Measurements from ENCODE around the gene MYO18A.
"Not testable (repeated sequence)": the region's sequence is repeated elsewhere in the genome, so short reads cannot be mapped to it uniquely, and the experiment has no call there.

MYO18A gene

DNA sequence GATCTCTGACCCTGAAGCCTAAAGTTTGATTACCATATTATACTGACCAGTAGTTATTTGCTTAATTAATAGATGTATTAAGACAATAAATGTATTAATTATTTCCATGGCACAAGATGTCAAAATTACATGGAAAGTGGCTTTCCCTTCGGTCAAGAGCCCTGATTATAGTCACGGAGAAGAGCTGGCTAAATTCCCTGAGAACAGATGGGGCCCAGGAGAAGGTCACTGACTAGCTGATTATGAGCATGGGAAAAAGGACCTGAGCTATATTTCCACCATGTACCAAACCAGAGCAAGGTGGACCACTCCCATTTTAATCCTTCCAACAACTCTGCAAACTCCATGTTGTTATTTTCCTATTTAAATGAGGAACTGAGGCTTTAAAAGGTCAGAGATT, 12.9 kb upstream of the MYO18A start:
- DNase-seq (ENCODE audit: low read depth): no peak

DNA sequence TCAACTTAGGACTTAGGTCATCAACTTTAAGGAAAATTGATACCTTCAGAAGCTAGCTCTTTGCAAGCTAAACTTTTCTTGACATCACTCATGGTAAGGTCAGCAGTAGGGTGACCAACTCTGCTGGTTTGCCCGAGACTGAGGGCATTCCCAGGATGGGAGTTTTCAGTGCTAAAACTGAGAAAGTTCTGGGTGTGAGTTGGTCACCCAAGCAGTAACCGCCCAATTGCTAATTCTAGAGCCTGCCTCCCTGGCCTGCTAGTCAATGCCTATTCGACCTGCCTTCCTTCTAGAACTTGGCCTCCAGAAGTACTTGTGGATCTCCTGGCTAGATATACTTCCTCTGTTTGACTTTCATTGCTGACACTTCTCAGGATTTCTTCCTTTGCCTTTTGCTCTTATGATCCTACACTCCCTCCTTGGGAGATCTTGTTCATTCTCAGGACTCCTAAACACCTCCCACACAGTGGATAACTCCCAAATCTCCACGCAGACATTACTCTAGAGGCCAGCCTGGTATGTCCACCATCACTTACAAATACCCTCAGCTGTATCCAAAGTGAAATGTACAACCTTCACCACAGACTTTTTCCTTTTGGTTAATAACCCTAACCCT, 10.5 kb upstream of the MYO18A start:
- DNase-seq (ENCODE audit: low read depth): no peak

DNA sequence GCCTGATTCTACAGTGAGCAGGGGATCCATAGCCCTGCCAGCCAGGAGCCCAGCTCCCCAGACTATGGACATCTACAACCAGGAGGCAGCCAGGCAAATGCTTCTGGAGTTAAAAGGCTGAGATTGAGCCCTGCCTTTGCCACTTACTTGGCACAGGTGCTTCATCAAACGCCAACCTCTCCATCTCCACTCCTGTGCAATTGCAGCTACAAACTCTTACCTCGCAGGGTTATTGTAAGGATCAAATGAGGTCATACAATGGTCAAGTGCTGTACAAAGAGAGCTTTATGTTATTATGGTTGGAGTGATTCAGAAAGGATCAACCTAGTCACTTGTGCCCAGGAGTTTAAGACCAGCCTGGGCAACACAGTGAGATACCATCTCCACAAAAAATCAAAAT, 9.8 kb upstream of the MYO18A start:
- no peak for DNase-seq (ENCODE audit: low read depth)

DNA sequence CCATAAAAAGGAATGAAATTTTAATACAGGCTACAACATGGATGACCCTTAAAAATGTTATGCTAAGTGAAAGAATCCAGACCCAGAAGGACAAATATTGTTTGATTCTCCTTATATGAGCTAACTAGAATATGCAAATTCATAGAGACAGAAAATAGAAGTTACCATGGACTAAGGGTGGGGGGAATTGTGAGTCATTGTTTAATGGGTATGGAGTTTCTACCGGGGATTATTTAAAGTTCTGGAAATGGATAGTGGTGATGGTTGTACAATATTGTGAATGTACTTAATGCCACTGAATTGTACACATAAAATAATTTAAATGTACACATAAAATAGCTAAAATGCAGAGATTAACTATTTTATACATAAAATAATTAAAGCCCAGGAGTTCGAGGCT, 9.2 kb upstream of the MYO18A start:
- DNase-seq (ENCODE audit: low read depth): no peak

DNA sequence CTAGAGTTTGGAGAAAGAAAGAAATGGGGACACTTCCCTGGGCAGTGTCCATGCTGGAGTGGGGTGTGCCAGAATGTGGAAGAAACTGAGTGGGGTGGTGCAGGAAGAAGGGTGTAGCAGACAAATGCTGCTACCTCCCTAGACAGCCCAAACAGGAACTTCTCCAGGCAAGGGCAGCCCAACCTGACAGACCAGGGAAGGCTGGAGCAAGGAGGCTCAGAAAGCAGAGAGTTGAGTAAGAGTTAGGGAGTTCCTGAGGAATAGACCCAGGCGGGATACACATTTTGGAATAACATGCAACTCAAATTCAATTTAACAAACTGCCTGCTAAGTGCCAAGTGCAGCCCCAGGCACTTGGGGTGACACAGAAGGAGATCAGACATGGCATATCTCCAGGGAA, 1.0 kb upstream of the MYO18A start:
- DNase-seq (ENCODE audit: low read depth): no peak

DNA sequence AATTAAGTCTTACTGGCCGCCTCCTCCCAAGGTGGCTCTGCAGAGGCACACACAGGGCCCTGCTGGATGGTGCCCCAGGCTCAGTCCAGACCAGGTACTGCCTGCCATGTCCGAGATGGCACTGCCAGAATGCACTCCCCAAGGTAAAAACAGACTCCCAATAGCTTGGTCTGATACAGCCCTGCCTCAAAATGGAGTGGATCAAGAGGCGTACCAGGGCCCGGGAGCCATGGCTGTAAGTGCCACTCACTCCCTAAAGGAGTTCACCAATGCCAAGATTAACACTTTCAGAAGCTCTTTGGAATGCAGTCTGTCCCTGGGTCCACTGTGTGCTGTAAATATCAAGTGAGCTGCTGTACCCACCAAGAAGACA, 576 bp upstream of the MYO18A start:
- DNase-seq (ENCODE audit: low read depth): no peak

DNA sequence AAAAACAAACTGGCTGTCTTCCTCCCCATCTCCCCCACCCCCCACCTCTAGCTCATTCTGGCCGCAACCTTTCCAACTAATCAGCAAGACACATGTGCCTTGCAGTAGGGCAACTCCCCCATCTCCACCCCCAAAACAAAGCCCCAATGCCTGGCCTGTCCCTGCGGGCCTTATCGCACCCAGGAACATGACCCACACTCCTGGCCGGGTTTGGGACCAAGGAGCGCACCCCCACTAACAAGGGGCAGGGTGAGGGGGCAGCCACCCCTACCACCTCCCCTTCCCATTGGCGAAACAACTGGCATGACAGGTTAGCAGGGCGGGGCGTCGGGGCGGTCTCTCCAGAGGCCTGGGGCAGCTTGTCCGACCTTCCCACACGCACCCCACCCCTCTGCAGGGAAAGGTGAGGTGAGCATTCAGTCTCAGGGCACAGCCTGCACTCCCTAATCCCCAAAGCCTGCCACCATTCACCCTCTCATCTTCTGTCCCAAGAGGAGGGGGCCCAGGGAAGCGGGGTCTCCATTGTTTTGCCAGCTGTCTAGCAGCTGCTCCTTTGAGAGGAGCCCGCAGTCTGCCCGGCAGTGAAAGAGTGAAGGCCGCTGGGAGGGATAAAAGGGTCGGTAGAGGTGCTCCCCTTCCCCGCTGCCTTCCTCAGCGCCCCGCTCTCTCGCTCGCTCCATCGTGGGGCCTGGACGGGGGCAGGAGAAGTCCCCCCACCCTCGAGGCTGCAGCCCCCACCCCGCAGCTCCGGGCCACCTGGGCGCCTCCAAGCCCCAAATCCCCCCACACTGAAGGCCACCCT, 765 bp downstream of the MYO18A start:
- no peak for DNase-seq (ENCODE audit: low read depth)

DNA sequence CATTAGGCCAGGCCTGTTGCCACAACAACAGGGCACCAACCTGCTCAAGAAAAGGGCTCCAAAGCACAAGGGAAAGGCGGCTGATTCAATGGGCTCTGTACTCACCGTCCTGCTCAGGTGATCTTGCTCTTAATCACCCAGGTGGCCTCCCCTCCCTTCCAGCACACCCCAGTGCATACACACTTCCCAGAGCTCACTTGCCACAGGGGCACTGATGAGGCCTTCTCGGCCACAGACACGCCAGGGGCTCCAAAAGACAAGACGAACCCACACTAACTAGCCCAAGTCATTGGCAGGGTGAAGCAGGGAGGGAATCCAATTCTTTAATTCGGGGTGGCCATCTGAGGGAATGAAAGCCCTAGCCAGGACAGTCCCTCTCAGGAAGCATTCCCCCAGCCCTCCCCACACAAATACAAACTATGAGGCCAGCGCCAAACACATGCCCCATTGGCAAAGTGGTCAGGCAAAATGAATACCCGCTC, 1.4 kb downstream of the MYO18A start:
- no peak for DNase-seq (ENCODE audit: low read depth)

DNA sequence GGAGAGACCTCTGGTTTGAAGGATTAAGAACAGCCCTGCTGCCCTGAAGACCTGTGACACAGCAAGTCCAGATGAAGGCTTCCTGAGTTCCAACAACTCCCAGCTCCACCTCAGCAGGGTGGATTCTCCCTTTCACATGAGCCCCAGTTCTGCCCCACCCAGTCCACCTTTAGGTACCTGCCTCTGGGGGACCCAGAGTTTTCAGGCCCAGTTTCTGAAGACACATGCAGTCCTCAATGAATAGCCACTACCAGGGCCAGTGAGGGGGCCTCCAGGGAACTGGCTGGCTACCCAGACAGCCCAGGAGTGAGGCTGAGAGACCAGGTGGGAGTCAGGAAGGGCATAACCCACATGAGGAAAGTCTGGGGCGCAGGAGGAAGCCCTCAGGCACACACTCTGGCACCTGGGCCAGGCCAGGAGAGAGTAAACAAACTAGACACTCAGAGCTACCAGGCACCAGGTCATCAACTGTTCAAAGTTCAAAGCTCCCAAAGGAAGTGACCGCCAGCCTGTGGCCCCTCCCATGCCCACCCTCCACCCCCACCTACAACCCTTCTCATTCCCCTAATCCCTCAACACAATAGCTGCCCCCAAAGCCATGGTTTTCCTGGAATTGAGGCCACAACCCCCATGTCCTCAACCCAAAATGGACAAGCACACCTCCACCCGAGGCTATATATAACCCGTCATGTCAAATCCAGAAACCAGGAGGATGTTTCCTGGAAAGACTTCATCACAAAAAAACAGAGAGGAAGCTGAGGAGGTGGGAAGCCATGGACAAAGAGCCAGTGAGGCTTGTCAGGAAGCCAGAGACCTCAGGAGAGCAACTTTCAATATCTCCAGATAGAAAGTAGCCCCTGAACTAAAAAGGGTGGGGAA, 2.1 kb downstream of the MYO18A start:
- no peak for DNase-seq (ENCODE audit: low read depth)

DNA sequence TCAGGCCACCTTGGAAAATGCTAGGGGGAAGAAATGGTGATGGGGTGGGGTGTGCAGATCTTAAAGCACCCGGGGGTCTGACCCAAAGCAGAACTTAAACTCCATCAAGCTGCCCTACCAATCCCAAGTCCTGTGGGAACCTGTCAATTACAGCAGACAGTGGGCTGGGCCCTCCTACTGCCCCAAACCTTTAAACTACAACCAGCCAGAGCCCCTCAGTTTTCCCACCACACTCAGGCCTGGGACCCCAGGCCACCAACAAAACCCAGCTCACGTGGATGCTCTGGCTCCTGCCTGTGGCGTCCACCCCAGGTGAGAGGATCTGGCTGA, 2.7 kb downstream of the MYO18A start:
- no peak for DNase-seq (ENCODE audit: low read depth)

DNA sequence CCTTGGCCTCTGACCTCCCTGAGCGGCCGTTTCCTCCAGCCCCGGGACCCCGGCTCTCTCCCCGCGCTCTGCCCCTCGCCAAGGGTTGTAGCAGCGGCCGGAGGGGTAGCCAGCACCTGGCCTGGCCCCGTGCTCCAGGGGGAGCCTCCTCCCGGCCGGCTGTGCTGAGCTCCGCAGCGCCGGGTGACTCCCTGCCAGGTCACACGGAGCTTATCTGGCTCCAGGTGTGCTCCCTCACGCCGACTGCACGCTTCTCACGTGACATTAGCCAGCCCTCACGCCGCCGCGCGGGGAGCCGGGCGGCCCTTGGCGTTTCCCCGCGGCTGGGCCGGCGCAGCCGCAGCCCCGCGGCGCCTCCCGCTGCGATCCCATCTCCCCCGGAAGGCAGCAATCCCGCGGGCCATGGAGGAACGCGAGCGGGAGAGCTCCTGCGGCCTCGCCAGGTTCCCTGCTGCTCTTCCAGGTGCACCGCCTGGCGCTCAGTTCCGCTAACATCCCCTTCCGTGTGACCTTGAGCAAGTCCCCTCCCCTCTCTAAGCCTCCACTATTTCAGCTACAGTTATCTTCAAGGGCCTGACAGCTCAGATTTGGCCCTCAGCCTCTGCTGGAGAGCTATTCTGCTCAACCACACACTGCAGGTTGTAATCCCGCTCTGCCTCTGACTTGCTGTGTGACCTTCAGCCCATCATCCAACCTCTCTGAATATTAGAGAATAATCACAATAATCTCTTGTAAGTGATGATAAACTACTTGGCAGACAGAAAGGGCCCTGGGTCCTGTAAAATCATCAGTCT, 3.4 kb downstream of the MYO18A start:
- peak; percentile 7 for DNase-seq (ENCODE audit: low read depth)

DNA sequence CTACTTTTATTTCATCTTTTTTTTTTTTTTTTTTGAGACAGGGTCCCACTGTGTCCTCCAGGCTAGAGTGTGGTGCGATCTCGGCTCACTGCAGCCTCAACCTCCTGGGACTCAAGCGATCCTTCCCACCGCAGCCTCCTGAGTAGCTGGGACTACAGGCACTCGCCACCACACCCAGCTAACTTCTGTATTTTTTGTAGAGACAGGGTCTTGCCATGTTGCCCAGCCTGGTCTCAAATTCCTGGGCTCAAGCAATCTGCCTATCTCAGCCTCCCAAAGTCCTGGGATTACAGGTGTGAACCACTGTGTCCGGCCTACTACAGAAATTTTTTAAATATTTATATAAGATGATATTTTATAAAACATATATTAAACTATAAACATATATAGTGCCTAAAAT, 4.8 kb downstream of the MYO18A start:
- DNase-seq (ENCODE audit: low read depth): no peak

DNA sequence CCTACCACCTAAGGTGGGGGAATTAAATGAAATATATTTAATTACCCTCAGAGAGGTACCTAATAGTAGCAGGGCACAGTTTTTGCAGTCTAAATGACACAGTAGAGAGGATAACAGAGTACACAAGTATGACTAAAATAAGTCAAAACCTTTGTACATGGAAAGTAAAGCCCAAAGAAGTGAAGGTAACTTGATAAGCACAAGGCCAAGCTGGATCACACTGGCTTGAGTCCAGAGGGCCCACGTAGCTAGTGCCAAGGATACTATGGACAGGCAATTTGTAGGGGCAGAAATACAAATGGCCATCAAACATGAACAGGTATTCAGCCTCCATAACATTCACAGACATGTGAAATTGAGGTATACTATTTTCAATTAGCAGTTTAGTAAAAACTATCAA, 7.6 kb downstream of the MYO18A start:
- no peak for DNase-seq (ENCODE audit: low read depth)

DNA sequence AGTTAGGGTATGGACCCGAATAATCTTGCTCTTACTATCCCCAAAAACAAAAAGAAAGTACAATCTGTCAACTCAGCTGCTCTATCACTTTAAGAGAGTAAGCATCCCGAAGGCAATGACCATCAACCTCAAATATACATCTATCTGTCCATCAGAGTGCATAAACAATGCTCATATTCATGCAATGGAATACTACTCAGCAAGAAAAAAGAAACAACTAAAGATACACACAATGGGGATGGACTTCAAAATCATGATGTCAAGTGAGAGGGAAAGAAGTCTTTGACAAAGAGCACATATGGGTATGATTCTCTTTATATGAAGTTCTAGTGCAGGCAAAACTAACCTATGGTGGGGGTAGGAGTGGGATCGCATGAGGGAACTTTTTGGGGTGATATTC, 9.5 kb downstream of the MYO18A start:
- DNase-seq (ENCODE audit: low read depth): no peak

DNA sequence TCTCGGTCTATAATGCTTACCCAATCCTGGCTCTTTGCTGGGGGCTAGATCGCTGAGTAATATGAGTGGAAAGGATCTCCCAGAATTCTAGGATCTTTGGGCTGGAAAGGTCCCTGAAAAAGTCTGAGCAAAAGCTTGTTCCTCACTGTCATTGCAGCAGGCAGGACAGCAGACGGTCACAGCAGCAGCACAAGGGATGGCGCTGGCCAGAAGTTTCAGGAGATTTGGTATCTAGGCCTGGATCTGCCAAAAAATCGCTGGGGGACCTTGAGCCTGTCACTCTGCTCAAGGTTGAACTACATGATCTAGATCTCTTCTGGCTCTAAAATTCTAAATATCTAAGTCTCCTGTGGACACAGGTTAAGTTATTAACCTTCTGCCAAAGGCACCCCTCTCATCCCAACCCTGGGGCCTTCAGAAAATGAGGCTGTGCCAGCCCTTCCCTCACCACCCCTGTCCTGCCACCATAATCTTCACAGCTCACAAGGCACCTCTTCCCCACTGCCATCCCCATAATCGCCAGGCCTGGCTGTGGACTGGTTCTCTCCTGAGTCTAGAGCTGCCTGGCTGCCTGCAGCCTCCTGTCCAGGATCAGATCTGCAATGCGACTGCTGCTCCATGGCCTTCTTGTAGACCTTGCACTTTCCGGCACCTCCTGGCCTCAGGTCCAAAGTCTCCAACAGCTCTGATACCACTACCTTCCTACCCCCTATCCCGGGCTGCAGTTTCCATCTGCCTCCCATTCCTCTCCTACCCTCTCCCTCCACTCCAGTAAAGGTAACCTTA, 10.2 kb downstream of the MYO18A start:
- DNase-seq (ENCODE audit: low read depth): no peak

DNA sequence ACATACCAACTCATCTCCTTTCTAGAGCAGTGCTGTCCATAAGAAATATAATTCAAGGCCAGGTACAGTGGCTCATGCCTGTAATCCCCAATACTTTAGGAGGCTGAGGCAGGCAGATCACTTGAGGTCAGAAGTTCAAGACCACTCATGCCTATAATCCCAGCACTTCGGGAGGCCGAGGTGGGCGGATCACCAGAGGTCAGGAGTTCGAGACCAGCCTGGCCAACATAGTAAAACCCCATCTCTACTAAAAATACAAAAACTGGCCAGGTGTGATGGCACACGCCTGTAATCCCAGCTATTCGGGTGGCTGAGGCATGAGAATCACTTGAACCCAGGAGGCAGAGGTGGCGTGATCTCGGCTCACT, 11.5 kb downstream of the MYO18A start:
- DNase-seq (ENCODE audit: low read depth): not testable (repeated sequence)

DNA sequence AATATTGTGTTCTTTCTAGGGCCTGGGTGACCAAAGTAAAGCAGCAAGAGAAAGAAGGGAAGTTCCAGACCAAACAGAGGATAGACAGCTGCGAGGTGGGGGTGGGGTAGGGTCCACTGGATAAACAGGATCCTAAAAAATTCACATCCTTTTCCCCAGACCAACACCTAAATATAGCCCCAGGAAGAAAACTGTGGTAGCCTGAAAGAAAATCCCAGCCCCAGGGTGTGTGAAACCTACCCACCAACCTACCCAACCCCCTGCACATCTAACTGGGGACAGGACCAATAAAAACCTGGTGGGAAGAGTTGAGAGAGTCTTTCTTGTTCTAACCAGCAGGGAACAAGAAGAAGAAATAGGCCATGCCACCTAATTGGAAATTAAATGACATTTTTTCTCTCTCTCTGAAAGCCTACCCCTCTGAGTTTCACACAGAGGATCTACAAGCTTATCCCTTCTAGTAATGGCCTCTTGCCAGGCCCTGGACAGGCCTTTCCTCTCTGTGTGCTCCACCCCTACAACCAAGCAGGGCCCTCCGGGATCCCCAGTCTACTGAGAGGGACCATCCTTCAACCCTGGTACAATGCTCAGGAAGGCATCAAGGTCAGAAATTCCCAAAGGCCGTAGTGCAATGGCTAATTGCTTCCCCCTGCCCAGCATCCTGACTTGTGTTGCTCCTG, 12.0 kb downstream of the MYO18A start:
- DNase-seq (ENCODE audit: low read depth): no peak

DNA sequence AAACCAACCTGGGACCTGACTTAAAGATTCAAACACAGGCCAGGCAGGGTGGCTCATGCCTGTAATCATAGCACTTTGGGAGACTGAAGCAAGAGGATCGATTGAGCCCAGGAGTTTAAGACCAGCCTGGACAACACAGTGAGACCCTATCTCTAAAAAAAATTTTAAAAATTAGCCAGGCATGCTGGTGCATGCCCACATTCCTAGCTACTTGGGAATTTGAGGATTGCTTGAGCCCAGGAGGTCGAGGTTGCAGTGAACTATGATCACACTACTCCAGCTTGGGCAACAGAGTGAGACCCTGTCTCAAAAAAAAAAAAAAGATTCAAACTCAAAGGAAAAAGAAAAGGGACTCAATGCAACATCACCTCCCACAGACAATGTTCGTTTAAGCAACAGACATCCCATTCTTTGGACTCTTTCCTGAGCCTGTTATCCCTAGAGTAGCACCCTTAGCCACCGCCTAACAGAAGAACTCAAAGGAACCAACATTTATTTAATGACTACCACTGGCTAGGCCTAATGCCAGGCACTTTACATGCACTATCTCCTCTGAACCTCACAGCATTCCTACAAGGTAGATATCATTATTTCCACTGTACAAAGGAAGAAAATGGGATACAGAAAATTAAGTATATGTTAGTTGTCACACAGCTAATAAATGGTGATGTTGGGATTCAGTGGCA, 12.7 kb downstream of the MYO18A start:
- no peak for DNase-seq (ENCODE audit: low read depth)

DNA sequence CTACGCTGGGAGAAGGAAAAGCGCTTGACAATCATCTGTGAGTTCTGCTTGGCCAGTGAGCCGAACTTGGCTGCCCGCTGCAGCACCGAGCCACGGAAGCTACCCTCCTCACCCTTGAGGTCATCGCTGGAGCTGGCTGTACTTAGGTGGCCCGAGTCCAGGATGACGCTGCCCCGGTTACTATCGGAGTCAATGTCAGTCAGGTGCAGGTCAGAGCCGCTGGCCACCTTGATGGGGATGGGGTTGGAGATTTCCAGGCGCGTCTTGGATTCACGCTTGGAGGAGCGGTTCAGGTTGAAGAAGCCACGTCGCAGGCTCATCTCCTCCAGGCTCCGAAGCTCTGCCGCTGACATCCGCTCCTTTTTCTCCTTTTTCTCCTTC, 13.7 kb downstream of the MYO18A start:
- no peak for DNase-seq (ENCODE audit: low read depth)

DNA sequence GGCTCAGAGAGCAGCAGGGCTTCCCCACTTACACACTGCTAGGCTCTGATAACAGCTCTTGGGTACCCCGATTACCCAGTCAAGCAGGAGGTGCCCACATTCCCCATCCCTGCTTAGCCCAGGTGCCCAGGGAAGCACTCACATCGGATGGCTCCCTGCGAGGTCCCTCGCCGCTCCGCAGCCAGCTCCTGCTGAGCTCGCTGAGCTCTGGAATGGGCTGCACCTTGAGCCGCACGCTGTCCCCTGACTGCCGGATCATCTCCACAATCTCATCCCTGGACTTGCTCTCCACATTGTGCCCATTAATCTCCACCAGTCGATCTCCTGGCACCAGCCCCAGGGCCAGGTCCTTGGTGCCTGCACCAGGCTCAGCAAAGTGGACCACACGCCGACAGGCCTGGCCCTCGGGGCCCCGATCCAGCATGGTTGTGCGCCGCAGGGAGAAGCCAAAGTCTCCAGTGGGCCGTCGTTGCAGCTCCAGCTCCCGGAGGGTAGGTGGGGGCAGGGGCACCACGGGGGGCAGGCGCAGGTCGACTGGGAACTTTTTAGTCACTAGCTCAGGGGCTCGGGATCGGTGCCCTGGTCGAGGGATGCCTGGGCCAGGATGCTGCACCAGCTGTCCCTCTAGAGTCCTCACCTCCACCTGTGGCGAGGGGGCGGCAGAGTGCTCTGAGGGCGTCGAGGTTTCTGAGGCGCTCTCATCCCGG, 14.2 kb downstream of the MYO18A start:
- no peak for DNase-seq (ENCODE audit: low read depth)

All from fibroblast of gingiva (primary cell).